Activated B cell treated with CpG ODN at 0.5 μM for 24 hours (primary cell): ENCODE results near the gene IL17C. TPM values are rescaled to one million over a fixed set of nuclear protein-coding genes. Genes with fewer than 3 reads are reported as not detected.

Experiments
- ATAC-seq: fragments of 200-7000 bp; cut with Tn5 transposase; one replicate; pipeline ENCODE4 v1.10.0; 2021; ENCODE audit warnings: low read depth, mild to moderate bottlenecking, moderate library complexity
- CTCF ChIA-PET: fragments of 350-600 bp; sonication (Branson Sonifier 250); formaldehyde crosslinking; loops from one replicate; lab custom pipeline; 2021; ENCODE audit warnings: antibody characterized with exemption; lab: Charles Lee
- POLR2A ChIA-PET: fragments of 350-600 bp; sonication (Branson Sonifier 250); formaldehyde crosslinking; loops from one replicate; lab custom pipeline; 2021; ENCODE audit warnings: antibody characterized with exemption; lab: Charles Lee
- DNase-seq: peaks from one replicate; pipeline ENCODE4 v3.0.0; 2022
- H3K27ac Mint-ChIP-seq: one replicate; pipeline ENCODE4 v1.8.0; 2020; ENCODE audit warnings: mixed read lengths
- H3K27me3 Mint-ChIP-seq: one replicate; pipeline ENCODE4 v1.8.0; 2021; ENCODE audit warnings: mixed read lengths
- H3K36me3 Mint-ChIP-seq: one replicate; pipeline ENCODE4 v1.8.0; 2021; ENCODE audit warnings: low read depth, mixed read lengths
- H3K4me1 Mint-ChIP-seq: one replicate; pipeline ENCODE4 v1.8.0; 2021; ENCODE audit warnings: mixed read lengths
- H3K4me3 Mint-ChIP-seq: one replicate; pipeline ENCODE4 v1.8.0; 2020; ENCODE audit warnings: mild to moderate bottlenecking, mixed read lengths
- H3K9me3 Mint-ChIP-seq: one replicate; pipeline ENCODE4 v1.8.0; 2020; ENCODE audit warnings: mixed read lengths
- intact Hi-C: fragments of 100-400 bp; cut with micrococcal nuclease; formaldehyde crosslinking; loops from one replicate; pipeline ENCODE4 v1.15.1; 2024
- total RNA-seq: library from RNA; stranded (reverse); gene quantifications from 2 replicates; pipeline ENCODE4 v1.2.3, GENCODE V29; 2022
- TF ChIP-seq, protein P1 (sequence below): fragments of 200-600 bp; IDR thresholded peaks from one replicate; pipeline ENCODE4 v1.8.0; 2022; ENCODE audit warnings: antibody characterized with exemption, mild to moderate bottlenecking

IL17C gene
- total RNA-seq, 1 donor from 2014 or later = 0.69 TPM

DNA sequence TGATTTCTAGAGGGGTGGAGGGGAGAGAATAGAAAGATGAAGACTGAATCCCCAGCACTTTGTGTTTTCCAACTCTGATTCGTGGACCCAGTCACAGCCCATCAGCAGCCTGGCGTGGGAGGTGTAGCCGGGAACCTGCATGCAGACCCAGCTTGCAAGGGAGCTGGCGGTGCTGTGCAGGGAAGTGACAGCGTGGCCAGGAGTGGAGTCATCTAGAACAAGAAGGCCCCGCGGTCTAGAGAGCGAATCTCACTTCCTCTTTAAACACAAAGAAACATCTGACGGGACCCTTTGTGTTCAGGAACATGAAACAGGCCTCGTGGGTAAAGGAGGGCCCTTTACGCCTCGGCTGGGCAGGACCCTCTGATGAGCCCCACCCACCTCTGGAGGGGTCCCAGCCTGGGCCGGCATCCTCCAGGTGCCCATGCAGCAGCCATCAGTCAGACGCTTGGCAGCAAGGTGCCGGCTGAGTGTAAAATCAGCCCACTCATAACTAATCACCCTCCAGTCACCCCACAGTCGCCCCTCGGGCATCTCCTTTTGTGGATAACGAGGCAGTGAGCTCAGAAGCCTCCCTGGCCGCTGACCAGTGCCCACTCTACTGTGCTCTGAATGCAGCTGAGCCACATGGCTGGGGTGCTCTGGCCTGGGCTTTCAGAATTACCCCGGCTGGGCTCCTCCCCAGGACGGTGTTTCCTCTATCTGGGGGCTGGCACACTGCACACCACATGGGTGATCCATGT, 43.5 kb downstream of the IL17C start:
- Mint-ChIP-seq H3K9me3 (no peaks in the 10 kb centered on the region), H3K27me3 (no peaks in the 10 kb centered on the region), H3K4me1 (peaks cover 46% of the 10 kb centered on the region), H3K27ac (peak overlapping the region; percentile 93), H3K4me3 (peak overlapping the region; percentile 79), H3K36me3 (peaks cover 8% of the 10 kb centered on the region)
- intact Hi-C loops = loop anchor here (1.0 to 10.0 kb wide), 5 partner anchors 19 to 227 kb away; partner anchors contain the start of genes CTU2, CYBA, MVD and RNF166
- CTCF ChIA-PET = interaction anchor here (0.8 to 1.4 kb wide), 4 partner anchors 17 to 48 kb away, joined by 3 to 6 read pairs (median 4); no protein-coding TSS in a partner anchor
- POLR2A ChIA-PET = interaction anchor here (0.6 to 3.8 kb wide), 9 partner anchors 11 to 112 kb away, joined by 3 to 32 read pairs (median 5); partner anchors contain the start of genes CYBA, MVD and ZC3H18
- TF ChIP-seq, protein P1, sequence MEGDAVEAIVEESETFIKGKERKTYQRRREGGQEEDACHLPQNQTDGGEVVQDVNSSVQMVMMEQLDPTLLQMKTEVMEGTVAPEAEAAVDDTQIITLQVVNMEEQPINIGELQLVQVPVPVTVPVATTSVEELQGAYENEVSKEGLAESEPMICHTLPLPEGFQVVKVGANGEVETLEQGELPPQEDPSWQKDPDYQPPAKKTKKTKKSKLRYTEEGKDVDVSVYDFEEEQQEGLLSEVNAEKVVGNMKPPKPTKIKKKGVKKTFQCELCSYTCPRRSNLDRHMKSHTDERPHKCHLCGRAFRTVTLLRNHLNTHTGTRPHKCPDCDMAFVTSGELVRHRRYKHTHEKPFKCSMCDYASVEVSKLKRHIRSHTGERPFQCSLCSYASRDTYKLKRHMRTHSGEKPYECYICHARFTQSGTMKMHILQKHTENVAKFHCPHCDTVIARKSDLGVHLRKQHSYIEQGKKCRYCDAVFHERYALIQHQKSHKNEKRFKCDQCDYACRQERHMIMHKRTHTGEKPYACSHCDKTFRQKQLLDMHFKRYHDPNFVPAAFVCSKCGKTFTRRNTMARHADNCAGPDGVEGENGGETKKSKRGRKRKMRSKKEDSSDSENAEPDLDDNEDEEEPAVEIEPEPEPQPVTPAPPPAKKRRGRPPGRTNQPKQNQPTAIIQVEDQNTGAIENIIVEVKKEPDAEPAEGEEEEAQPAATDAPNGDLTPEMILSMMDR = no peak
- peak; percentile 74 for ATAC-seq
- peak; percentile 62 for DNase-seq

DNA sequence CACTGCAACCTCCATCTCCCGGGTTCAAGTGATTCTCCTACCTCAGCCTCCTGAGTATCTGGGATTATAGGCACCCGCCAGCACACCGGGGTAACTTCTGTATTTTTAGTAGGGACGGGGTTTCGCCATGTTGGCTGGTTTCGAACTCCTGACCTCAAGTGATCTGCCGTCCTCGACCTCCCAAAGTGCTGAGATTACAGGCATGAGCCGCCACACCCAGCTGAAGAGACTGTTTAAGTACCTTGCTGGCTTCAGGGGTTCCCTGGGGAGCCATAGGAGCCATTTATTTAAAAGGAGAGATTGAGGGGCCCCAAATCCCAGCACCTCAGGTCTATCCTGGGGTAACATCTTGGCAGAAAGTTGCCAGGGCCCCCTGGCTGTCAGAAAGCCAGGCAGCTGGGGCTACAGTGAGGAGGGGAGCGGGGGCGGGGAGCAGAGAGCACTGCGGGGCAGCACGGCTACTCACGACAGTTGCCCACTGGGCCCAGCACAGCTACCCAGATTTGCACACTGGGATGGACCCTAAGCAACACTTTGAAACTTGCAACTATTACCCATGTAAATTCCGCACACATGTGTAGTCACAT, 46.3 kb downstream of the IL17C start:
- peak overlapping the region; percentile 35 for H3K27ac Mint-ChIP-seq
- H3K36me3 Mint-ChIP-seq = peaks cover 2% of the 10 kb centered on the region
- H3K9me3 Mint-ChIP-seq = no peaks in the 10 kb centered on the region
- TF ChIP-seq, protein P1 = no peak
- no peaks in the 10 kb centered on the region for H3K27me3 Mint-ChIP-seq
- DNase-seq = no peak
- ChIA-PET CTCF (interaction anchor here (1.1 to 3.9 kb wide), 7 partner anchors 17 to 51 kb away, joined by 3 to 17 read pairs (median 5); partner anchors contain the start of gene IL17C), POLR2A (interaction anchor here (0.6 to 1.3 kb wide), 8 partner anchors 21 to 115 kb away, joined by 3 to 8 read pairs (median 4); partner anchors contain the start of genes CYBA, MVD and ZC3H18)
- peaks cover 46% of the 10 kb centered on the region for H3K4me1 Mint-ChIP-seq
- no peak for ATAC-seq
- H3K4me3 Mint-ChIP-seq = no peak overlapping the region
- intact Hi-C loops = loop anchor here (5.0 to 10.0 kb wide), 2 partner anchors 112 to 230 kb away; partner anchors contain the start of genes ZC3H18 and ZFPM1

DNA sequence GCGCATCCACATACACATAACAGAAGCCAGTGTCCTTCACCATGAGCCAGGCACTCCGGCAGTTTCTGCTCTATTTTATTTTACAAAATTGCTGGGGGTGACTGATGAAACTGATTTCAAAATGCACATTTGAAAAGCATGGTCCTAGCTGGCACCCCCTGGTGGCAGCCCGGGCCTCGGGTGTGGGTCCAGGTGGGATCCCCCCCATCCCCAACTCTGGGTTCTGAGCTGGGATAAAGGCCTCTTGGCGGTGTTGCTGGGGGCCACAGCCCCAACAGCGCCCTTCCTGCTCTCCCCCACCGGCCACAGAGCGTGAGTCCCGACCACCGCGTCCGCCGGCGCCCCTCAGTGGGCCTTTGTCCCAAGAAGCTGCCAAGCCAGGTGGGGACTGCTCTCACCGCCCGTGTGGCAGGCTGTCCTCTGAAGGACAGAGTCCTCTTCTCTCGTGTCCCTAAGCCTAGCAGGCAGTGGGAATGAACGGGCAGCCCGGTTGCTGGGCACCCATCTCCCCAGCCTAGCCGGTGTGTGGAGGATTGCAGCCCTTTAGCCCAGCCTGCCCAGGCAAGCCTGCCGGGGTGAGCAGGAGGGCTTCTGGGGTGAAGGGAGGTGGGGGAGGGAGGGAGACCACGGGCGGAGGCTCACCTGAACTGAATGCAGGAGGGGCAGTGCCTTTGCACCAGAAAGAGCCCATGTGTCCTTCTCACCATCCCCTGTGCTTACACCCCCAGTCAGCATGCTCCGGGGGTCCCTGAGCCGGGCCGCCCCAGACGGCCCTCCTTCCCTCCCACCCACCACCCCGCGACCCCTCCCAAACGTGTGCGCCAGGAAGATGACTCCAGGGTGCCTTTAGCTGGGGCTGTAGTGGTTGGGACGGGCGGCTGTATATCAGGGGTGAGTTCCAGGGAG, 47.0 kb downstream of the IL17C start:
- no peak overlapping the region for H3K27ac Mint-ChIP-seq
- peaks cover 46% of the 10 kb centered on the region for H3K4me1 Mint-ChIP-seq

DNA sequence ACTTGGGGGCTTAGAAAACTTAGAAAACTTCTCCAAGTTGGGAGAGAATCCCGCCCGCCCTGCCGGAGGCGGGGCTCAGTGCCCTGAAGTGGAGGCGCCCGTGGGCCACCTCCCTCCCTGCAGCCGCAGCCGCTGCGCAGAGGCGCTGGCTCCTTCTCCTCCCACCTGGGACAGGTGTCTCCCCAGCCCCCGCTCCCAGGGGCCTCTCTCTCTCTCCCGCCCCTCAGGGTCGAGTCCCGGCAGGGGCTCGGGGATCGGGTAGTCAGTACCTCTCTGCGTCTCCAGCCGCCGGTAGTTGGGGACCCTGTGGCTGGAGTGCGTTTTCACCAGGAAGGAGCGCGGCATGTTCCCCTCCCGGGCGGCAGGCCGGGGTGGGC, 47.7 kb downstream of the IL17C start:
- intact Hi-C loops = loop anchor here (1.0 to 10.0 kb wide), 7 partner anchors 15 to 231 kb away; partner anchors contain the start of genes CTU2, CYBA, MVD and RNF166
- Mint-ChIP-seq H3K27me3 (no peaks in the 10 kb centered on the region), H3K9me3 (no peaks in the 10 kb centered on the region), H3K4me3 (peak overlapping the region; percentile 83), H3K27ac (no peak overlapping the region), H3K4me1 (peaks cover 48% of the 10 kb centered on the region), H3K36me3 (no peaks in the 10 kb centered on the region)
- DNase-seq (no peak), ATAC-seq (peak; percentile 15)
- ChIA-PET CTCF (interaction anchor here (3.9 kb wide), 1 partner anchor 15 kb away, joined by 17 read pairs; no protein-coding TSS in a partner anchor), POLR2A (interaction anchor here (0.8 to 2.5 kb wide), 6 partner anchors 14 to 532 kb away, joined by 3 to 13 read pairs (median 3); partner anchors contain the start of gene ZNF778)
- TF ChIP-seq, protein P1 = no peak

More for the DNA sequence above, 47.0 kb downstream of the IL17C start:
- intact Hi-C loops = loop anchor here (1.0 to 10.0 kb wide), 7 partner anchors 16 to 231 kb away; partner anchors contain the start of genes CTU2, CYBA, MVD and RNF166
- H3K27me3 Mint-ChIP-seq = no peaks in the 10 kb centered on the region
- H3K9me3 Mint-ChIP-seq = no peaks in the 10 kb centered on the region
- ChIA-PET CTCF (interaction anchor here (1.1 to 3.9 kb wide), 7 partner anchors 16 to 52 kb away, joined by 3 to 17 read pairs (median 5); partner anchors contain the start of gene IL17C), POLR2A (interaction anchor here (0.7 to 1.5 kb wide), 12 partner anchors 15 to 532 kb away, joined by 3 to 8 read pairs (median 3); partner anchors contain the start of genes CYBA, MVD, ZC3H18 and ZNF778)
- H3K4me3 Mint-ChIP-seq = peak overlapping the region; percentile 83
- no peak for DNase-seq
- H3K36me3 Mint-ChIP-seq = peaks cover 2% of the 10 kb centered on the region
- TF ChIP-seq, protein P1 = no peak
- ATAC-seq = no peak
